WERI-Rb-1 (cell line): ENCODE data around the gene WDFY3.

ENCODE experiments used
- DNase-seq: peaks from one replicate; pipeline ENCODE4 v3.0.0-alpha.2; 2020
- H3K27ac ChIP-seq: fragments of 250-450 bp; sonication (Bioruptor Pico); 2 replicates; pipeline ENCODE4 v1.5.1; 2020; ENCODE audit warnings: mild to moderate bottlenecking, moderate library complexity
- H3K27me3 ChIP-seq: fragments of 250-450 bp; sonication (Bioruptor Pico); 2 replicates; pipeline ENCODE4 v1.5.1; 2021; ENCODE audit warnings: mild to moderate bottlenecking, low read depth, moderate library complexity; ENCODE audit not compliant: insufficient read depth, severe bottlenecking
- H3K36me3 ChIP-seq: fragments of 250-450 bp; sonication (Bioruptor Pico); 2 replicates; pipeline ENCODE4 v1.5.1; 2020; ENCODE audit warnings: mild to moderate bottlenecking, moderate library complexity
- H3K4me3 ChIP-seq: 2 replicates; pipeline ENCODE4 v1.5.1; 2011; ENCODE audit warnings: low read depth, mild to moderate bottlenecking, control low read depth, low read length
- H3K9me3 ChIP-seq: fragments of 250-450 bp; sonication (Bioruptor Pico); 2 replicates; pipeline ENCODE4 v1.5.1; 2021; ENCODE audit warnings: mild to moderate bottlenecking, moderate library complexity; ENCODE audit not compliant: severe bottlenecking
- TF ChIP-seq, protein P1 (sequence below): IDR thresholded peaks from 2 replicates; pipeline ENCODE4 v1.5.1; 2011; ENCODE audit warnings: low read depth, mild to moderate bottlenecking, control low read depth, inconsistent platforms, low read length

Gene WDFY3

GRCh38 chr4:84966382-84967242 lies at the start of gene WDFY3:
Gene WDFY3, minus strand, starts transcription at chr4:84966690. Its CDS starts 106,099 bp downstream, at chr4:84860591.
- DNase-seq, result peak; percentile 90
- peak within 1 kb of the TSS; percentile 77 for H3K4me3 ChIP-seq
- H3K9me3 ChIP-seq, result no peaks in the 10 kb centered on the region
- TF ChIP-seq, protein P1, sequence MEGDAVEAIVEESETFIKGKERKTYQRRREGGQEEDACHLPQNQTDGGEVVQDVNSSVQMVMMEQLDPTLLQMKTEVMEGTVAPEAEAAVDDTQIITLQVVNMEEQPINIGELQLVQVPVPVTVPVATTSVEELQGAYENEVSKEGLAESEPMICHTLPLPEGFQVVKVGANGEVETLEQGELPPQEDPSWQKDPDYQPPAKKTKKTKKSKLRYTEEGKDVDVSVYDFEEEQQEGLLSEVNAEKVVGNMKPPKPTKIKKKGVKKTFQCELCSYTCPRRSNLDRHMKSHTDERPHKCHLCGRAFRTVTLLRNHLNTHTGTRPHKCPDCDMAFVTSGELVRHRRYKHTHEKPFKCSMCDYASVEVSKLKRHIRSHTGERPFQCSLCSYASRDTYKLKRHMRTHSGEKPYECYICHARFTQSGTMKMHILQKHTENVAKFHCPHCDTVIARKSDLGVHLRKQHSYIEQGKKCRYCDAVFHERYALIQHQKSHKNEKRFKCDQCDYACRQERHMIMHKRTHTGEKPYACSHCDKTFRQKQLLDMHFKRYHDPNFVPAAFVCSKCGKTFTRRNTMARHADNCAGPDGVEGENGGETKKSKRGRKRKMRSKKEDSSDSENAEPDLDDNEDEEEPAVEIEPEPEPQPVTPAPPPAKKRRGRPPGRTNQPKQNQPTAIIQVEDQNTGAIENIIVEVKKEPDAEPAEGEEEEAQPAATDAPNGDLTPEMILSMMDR, result no peak
- H3K27me3 ChIP-seq, result no peaks in the 10 kb centered on the region
- H3K36me3 ChIP-seq, result peaks cover 8% of the 10 kb centered on the region
- H3K27ac ChIP-seq, result peak within 1 kb of the TSS; percentile 98

GRCh38 chr4:85005865-85006377 lies 39.4 kb upstream of the WDFY3 start:
- H3K36me3 ChIP-seq, result no peaks in the 10 kb centered on the region
- no peak for DNase-seq

DNA sequence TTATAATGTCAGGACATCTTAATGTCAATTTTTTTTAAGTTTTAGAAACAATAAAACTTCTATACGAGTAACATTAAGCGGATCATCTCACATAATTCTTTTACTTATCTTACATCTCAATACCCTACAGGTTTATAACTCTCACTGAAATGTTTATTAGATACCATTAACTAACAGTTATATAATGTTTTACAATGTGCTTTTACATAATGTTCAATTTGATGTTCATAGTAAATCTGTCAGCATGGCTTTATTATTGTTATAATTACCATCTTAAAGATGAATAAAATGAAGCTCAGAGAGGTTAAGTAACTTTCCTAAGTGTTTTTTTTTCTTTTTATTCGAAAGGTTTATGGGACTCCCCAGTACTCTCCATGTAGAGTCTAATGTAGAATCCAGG lies 33.9 kb upstream of the WDFY3 start:
- no peak overlapping the region for H3K4me3 ChIP-seq
- H3K9me3 ChIP-seq, result no peaks in the 10 kb centered on the region
- no peak for DNase-seq
- TF ChIP-seq, protein P1, result no peak
- no peaks in the 10 kb centered on the region for H3K36me3 ChIP-seq
- H3K27ac ChIP-seq, result no peak overlapping the region
- H3K27me3 ChIP-seq, result no peaks in the 10 kb centered on the region

More at GRCh38 chr4:85005865-85006377, 39.4 kb upstream of the WDFY3 start:
- H3K27ac ChIP-seq, result no peak overlapping the region
- H3K27me3 ChIP-seq, result no peaks in the 10 kb centered on the region
- no peaks in the 10 kb centered on the region for H3K9me3 ChIP-seq
- no peak overlapping the region for H3K4me3 ChIP-seq
- TF ChIP-seq, protein P1, result no peak

DNA sequence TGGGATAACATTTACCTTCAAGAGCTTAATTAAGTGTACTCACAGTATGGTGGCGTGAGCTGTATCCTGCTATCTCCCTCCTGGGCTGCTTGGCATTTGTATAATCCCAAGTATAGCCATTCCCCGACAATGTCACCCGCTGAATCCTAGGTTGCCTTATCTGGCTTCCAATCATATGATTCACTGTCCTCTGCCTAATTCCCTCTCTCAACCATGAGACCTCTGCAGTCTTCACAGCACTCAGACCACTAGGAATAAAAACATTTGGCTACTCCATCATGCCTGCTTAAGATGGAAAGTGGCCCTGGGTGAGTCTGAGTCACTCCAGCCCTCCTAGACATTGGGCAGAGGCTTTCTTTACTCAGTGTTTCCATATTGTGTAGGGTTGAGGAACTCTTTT lies 28.9 kb upstream of the WDFY3 start:
- H3K27me3 ChIP-seq, result no peaks in the 10 kb centered on the region
- TF ChIP-seq, protein P1, result no peak
- no peak for DNase-seq
- no peaks in the 10 kb centered on the region for H3K9me3 ChIP-seq
- no peak overlapping the region for H3K27ac ChIP-seq
- no peak overlapping the region for H3K4me3 ChIP-seq
- H3K36me3 ChIP-seq, result no peaks in the 10 kb centered on the region

DNA sequence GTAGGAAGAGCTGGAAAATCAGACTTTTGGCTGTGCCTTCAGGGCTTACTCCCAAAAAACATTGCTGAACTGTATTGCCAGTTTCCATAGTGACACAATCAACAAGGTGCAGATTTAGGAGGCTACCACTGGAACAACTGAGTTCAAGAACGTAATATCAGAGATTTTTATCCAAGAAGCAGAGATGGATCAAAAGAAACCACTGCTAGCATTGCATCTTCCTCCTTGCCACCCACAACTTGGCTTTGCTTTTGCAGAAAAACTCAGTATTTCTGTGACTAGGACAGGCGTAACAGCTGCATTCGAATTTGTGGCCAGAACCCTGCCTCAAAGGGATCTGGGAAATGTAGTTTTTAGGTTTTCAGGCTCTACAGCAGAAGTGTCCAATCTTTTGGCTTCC lies 27.8 kb upstream of the WDFY3 start:
- Histone ChIP-seq H3K36me3 (no peaks in the 10 kb centered on the region), H3K27ac (no peak overlapping the region), H3K4me3 (no peak overlapping the region), H3K9me3 (no peaks in the 10 kb centered on the region), H3K27me3 (no peaks in the 10 kb centered on the region)
- TF ChIP-seq, protein P1, result no peak
- DNase-seq, result no peak

GRCh38 chr4:84985952-84986351 lies 19.5 kb upstream of the WDFY3 start:
- H3K27ac ChIP-seq, result no peak overlapping the region
- TF ChIP-seq, protein P1, result no peak
- no peaks in the 10 kb centered on the region for H3K27me3 ChIP-seq
- no peak overlapping the region for H3K4me3 ChIP-seq
- no peak for DNase-seq
- H3K9me3 ChIP-seq, result no peaks in the 10 kb centered on the region
- H3K36me3 ChIP-seq, result no peaks in the 10 kb centered on the region
